Measurements from ENCODE around the gene MSANTD7. TPM values are rescaled to one million over a fixed set of nuclear protein-coding genes. Genes with fewer than 3 reads are reported as not detected.

The MSANTD7 gene
- total RNA-seq, 1 experiment from 2014 or later, result 14.3 TPM

DNA sequence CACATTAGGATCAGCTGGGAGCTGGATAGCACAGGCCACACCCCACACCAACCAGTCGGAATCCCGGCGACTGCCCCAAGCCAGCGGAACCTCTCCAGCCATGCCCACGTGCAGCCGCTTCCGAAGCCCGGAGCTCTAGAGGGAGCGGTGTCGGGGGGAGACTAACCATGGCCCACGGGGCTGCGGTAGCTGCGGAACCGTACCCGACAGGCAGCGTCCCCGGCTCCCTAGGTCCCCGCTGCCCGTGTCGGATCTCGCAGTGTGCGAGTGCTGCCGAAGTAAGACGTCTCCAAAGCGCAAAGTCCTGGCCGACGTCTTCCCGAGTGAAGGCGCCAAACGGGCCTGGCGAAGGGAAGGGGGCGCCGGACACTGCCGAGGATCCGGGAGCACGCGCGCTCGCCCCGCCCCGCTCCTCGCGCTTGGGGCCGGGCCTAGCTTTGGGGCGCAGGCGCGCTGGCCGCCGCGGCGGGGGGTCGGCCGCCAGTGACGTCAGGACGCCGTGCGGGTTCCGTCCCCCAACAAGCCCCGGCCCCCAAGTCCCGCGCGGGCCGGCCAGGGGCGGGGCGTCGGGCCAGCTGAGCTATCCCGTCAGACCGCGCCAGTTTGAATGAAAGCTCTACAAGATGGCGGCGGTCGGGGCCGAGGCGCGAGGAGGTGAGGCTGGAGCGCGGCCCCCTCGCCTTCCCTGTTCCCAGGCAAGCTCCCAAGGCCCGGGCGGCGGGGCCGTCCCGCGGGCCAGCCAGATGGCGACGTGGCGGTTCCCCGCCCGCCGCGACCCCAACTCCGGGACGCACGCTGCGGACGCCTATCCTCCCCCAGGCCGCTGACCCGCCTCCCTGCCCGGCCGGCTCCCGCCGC, 40.4 kb downstream of the MSANTD7 start, which contains the start of gene SUV39H2 (continued):
- TF ChIP-seq, protein P1, sequence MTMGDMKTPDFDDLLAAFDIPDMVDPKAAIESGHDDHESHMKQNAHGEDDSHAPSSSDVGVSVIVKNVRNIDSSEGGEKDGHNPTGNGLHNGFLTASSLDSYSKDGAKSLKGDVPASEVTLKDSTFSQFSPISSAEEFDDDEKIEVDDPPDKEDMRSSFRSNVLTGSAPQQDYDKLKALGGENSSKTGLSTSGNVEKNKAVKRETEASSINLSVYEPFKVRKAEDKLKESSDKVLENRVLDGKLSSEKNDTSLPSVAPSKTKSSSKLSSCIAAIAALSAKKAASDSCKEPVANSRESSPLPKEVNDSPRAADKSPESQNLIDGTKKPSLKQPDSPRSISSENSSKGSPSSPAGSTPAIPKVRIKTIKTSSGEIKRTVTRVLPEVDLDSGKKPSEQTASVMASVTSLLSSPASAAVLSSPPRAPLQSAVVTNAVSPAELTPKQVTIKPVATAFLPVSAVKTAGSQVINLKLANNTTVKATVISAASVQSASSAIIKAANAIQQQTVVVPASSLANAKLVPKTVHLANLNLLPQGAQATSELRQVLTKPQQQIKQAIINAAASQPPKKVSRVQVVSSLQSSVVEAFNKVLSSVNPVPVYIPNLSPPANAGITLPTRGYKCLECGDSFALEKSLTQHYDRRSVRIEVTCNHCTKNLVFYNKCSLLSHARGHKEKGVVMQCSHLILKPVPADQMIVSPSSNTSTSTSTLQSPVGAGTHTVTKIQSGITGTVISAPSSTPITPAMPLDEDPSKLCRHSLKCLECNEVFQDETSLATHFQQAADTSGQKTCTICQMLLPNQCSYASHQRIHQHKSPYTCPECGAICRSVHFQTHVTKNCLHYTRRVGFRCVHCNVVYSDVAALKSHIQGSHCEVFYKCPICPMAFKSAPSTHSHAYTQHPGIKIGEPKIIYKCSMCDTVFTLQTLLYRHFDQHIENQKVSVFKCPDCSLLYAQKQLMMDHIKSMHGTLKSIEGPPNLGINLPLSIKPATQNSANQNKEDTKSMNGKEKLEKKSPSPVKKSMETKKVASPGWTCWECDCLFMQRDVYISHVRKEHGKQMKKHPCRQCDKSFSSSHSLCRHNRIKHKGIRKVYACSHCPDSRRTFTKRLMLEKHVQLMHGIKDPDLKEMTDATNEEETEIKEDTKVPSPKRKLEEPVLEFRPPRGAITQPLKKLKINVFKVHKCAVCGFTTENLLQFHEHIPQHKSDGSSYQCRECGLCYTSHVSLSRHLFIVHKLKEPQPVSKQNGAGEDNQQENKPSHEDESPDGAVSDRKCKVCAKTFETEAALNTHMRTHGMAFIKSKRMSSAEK (CRISPR knock-in tag; IDR thresholded peaks at IDR 0.05; ENCODE audit: borderline replicate concordance), result no peak
- TF ChIP-seq RORB (CRISPR knock-in tag; IDR thresholded peaks at IDR 0.05), result no peak

DNA sequence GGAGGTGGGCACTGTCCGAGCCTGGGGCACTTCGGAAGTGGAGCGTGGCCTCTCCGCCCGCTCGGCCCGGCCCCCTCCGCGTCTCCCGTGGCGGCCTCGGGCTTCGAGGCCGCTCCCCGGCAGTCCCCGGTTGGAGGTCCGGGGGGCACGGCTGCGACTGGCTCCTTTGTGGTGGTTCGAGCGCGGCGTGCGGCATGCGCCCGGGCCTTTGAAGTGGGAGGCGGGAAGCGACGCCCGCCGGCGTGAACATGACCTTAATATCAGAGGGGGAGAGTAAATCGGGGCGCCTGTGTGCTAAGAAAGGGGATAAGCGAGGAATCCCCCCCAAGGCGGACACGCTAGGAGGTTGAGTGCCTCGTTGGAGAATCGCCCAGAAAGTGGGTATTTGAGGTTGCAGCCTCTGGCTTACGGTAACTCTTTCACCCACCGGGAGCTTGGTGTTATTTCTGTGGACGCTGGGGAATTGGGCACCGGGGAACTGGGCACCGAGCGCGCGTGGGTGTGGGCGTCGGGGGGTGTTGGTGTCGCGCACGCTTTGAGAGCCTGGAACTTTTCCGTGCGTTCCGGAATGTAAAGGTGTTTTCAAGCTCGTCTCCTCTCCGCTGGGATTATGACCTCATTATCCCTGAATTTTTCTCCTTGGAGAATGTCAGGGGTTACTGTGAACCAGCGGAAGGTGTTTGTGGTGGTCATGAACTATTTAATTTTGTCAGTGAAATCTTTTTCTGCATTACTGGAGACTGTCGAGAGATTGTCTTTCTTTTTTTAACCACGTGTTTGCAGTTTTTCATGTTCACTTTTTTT, 41.2 kb downstream of the MSANTD7 start:
- H3K4me3 Mint-ChIP-seq, result peak overlapping the region; percentile 90
- TF ChIP-seq ZNF219 (CRISPR knock-in tag; IDR thresholded peaks at IDR 0.05; ENCODE audit: borderline replicate concordance) (no peak), RELA (CRISPR knock-in tag; IDR thresholded peaks at IDR 0.05; ENCODE audit: borderline replicate concordance) (no peak), NR3C1 (CRISPR knock-in tag; conservative IDR thresholded peaks at IDR 0.05; ENCODE audit: low read depth) (no peak), SP1 (CRISPR knock-in tag; conservative IDR thresholded peaks at IDR 0.05) (no peak), KAT7 (CRISPR knock-in tag; IDR thresholded peaks at IDR 0.05; ENCODE audit: borderline replicate concordance) (no peak), FOXK1 (CRISPR knock-in tag; IDR thresholded peaks at IDR 0.05) (no peak)
- TF ChIP-seq, protein P2, sequence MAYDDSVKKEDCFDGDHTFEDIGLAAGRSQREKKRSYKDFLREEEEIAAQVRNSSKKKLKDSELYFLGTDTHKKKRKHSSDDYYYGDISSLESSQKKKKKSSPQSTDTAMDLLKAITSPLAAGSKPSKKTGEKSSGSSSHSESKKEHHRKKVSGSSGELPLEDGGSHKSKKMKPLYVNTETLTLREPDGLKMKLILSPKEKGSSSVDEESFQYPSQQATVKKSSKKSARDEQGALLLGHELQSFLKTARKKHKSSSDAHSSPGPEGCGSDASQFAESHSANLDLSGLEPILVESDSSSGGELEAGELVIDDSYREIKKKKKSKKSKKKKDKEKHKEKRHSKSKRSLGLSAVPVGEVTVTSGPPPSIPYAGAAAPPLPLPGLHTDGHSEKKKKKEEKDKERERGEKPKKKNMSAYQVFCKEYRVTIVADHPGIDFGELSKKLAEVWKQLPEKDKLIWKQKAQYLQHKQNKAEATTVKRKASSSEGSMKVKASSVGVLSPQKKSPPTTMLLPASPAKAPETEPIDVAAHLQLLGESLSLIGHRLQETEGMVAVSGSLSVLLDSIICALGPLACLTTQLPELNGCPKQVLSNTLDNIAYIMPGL (CRISPR knock-in tag; IDR thresholded peaks at IDR 0.05), result peak; percentile 24; the same call in 1 of the 2 replicates
- TF ChIP-seq, protein P3, sequence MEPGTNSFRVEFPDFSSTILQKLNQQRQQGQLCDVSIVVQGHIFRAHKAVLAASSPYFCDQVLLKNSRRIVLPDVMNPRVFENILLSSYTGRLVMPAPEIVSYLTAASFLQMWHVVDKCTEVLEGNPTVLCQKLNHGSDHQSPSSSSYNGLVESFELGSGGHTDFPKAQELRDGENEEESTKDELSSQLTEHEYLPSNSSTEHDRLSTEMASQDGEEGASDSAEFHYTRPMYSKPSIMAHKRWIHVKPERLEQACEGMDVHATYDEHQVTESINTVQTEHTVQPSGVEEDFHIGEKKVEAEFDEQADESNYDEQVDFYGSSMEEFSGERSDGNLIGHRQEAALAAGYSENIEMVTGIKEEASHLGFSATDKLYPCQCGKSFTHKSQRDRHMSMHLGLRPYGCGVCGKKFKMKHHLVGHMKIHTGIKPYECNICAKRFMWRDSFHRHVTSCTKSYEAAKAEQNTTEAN (CRISPR knock-in tag; IDR thresholded peaks at IDR 0.05), result 0 out of 2 replicates have a peak, but pooled peaks have one; percentile 11
- TF ChIP-seq, protein P4, sequence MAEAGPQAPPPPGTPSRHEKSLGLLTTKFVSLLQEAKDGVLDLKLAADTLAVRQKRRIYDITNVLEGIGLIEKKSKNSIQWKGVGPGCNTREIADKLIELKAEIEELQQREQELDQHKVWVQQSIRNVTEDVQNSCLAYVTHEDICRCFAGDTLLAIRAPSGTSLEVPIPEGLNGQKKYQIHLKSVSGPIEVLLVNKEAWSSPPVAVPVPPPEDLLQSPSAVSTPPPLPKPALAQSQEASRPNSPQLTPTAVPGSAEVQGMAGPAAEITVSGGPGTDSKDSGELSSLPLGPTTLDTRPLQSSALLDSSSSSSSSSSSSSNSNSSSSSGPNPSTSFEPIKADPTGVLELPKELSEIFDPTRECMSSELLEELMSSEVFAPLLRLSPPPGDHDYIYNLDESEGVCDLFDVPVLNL (CRISPR knock-in tag; IDR thresholded peaks at IDR 0.05; ENCODE audit: borderline replicate concordance, low read depth), result 0 out of 2 replicates have a peak, but pooled peaks have one; percentile 14
- TF ChIP-seq, protein P5, sequence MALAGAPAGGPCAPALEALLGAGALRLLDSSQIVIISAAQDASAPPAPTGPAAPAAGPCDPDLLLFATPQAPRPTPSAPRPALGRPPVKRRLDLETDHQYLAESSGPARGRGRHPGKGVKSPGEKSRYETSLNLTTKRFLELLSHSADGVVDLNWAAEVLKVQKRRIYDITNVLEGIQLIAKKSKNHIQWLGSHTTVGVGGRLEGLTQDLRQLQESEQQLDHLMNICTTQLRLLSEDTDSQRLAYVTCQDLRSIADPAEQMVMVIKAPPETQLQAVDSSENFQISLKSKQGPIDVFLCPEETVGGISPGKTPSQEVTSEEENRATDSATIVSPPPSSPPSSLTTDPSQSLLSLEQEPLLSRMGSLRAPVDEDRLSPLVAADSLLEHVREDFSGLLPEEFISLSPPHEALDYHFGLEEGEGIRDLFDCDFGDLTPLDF (CRISPR knock-in tag; IDR thresholded peaks at IDR 0.05), result no peak
- TF ChIP-seq, protein P6, sequence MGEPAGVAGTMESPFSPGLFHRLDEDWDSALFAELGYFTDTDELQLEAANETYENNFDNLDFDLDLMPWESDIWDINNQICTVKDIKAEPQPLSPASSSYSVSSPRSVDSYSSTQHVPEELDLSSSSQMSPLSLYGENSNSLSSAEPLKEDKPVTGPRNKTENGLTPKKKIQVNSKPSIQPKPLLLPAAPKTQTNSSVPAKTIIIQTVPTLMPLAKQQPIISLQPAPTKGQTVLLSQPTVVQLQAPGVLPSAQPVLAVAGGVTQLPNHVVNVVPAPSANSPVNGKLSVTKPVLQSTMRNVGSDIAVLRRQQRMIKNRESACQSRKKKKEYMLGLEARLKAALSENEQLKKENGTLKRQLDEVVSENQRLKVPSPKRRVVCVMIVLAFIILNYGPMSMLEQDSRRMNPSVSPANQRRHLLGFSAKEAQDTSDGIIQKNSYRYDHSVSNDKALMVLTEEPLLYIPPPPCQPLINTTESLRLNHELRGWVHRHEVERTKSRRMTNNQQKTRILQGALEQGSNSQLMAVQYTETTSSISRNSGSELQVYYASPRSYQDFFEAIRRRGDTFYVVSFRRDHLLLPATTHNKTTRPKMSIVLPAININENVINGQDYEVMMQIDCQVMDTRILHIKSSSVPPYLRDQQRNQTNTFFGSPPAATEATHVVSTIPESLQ (CRISPR knock-in tag; IDR thresholded peaks at IDR 0.05), result no peak
- TF ChIP-seq, protein P7, sequence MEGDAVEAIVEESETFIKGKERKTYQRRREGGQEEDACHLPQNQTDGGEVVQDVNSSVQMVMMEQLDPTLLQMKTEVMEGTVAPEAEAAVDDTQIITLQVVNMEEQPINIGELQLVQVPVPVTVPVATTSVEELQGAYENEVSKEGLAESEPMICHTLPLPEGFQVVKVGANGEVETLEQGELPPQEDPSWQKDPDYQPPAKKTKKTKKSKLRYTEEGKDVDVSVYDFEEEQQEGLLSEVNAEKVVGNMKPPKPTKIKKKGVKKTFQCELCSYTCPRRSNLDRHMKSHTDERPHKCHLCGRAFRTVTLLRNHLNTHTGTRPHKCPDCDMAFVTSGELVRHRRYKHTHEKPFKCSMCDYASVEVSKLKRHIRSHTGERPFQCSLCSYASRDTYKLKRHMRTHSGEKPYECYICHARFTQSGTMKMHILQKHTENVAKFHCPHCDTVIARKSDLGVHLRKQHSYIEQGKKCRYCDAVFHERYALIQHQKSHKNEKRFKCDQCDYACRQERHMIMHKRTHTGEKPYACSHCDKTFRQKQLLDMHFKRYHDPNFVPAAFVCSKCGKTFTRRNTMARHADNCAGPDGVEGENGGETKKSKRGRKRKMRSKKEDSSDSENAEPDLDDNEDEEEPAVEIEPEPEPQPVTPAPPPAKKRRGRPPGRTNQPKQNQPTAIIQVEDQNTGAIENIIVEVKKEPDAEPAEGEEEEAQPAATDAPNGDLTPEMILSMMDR (IDR thresholded peaks at IDR 0.05), result no peak
- TF ChIP-seq, protein P8, sequence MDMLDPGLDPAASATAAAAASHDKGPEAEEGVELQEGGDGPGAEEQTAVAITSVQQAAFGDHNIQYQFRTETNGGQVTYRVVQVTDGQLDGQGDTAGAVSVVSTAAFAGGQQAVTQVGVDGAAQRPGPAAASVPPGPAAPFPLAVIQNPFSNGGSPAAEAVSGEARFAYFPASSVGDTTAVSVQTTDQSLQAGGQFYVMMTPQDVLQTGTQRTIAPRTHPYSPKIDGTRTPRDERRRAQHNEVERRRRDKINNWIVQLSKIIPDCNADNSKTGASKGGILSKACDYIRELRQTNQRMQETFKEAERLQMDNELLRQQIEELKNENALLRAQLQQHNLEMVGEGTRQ (CRISPR knock-in tag; IDR thresholded peaks at IDR 0.05), result no peak

More for the DNA sequence above, 41.2 kb downstream of the MSANTD7 start:
- ChIA-PET POLR2A (interaction anchor here (1.0 to 3.9 kb wide), 7 partner anchors 13 to 325 kb away, joined by 3 to 75 read pairs (median 4); partner anchors contain the start of genes CDNF, DCLRE1C, HSPA14 and MEIG1), CTCF (interaction anchor here (0.9 to 1.8 kb wide), 9 partner anchors 10 to 678 kb away, joined by 3 to 11 read pairs (median 4); partner anchors contain the start of genes CDNF, DCLRE1C, HSPA14 and MEIG1)
- H3K36me3 Mint-ChIP-seq, result peaks cover 13% of the 10 kb centered on the region
- ATAC-seq (no peak), DNase-seq (ENCODE audit: low spot score) (peak; percentile 28)
- H3K9me3 Mint-ChIP-seq, result no peaks in the 10 kb centered on the region
- H3K27me3 Mint-ChIP-seq (ENCODE audit: low read depth), result no peaks in the 10 kb centered on the region
- H3K27ac Mint-ChIP-seq, result peak overlapping the region; percentile 84
- H3K4me1 Mint-ChIP-seq, result peaks cover 43% of the 10 kb centered on the region
